Left renal pelvis (tissue), 4 donors: Measurements from ENCODE around the gene STAP2. TPM values are rescaled to one million over a fixed set of nuclear protein-coding genes. Genes with fewer than 3 reads are reported as not detected.
"Not testable (repeated sequence)": the region's sequence is repeated elsewhere in the genome, so short reads cannot be mapped to it uniquely, and the experiment has no call there.

Experiments
- DNase-seq, 4 donors: peaks; one replicate each; pipeline ENCODE4 v3.0.0-alpha.2; 2013; ENCODE audit warnings: low read depth in 4 of 4, low spot score in 3 of 4
- polyA plus RNA-seq, 4 donors: library from polyadenylated mRNA; unstranded; fragments of 120-200 nt; gene quantifications; one replicate each; pipeline ENCODE4 v1.2.1, GENCODE V29; 2013; ENCODE audit not compliant: insufficient read length in 4 of 4

The STAP2 gene
- polyA plus RNA-seq, 4 donors, result 12.5 to 40.1 (median 18.0) TPM

DNA sequence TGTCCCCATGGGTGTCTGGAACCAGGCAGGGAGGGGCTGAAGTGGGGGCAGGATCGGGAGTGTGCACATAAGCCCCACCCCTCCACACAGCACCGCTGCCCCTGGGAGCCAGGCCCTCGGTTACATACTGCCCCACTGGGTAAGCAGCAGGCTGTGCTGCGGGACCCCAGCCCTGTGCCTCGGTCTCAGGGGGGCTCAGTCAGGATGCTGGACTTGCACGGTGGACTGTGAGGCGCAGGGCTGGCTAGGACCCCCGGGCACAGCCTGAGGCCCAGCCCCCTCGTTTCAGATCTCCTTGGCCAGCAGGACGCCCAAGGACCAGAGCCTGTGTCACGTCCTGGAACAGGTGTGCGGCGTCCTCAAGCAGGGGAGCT is 21.0 kb upstream of the STAP2 start:
- DNase-seq, result no peak

DNA sequence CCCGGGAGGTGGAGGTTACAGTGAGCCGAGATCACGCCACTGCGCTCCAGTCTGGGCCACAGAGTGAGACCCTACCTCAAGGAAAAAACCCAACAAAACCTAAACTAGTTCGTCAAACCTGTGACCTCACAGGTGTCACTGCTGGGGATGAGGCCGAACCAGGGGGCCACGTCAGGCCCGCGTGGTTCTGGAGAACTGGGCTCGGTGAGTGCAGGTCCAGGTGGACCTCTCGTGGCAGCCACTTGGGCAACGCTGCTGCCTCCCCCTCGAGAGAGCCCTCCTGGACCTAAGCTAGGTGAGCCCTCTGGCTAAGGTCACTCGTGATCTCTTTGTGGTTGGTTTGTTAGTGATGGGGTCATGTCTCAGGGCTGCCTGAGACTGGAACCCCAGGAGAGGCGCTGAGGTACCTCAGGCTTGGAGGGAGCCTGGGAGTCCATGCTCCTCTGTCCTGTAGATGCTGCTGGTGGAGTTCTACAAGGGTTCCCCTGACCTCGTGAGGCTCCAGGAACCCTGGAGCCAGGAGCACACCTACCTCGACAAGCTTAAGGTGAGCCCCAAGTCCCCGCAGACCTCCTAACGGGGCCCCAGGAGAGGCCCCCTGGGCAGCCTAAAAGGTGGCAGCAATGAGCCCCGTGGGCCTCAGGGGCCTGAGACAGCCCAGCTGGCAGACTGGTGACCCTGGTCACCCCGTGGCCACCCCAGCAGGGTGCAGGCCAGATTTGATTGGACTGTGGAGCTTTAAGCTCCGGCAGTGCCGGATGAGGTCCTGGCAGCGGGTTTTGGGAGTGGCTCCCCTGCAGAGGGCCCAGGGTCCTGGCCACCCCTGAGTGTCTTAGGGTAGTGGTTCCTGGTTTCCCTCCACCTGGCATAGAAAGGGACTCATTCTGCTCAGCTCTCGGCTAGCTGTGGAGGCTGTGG is 20.3 kb upstream of the STAP2 start:
- DNase-seq, result no peak

DNA sequence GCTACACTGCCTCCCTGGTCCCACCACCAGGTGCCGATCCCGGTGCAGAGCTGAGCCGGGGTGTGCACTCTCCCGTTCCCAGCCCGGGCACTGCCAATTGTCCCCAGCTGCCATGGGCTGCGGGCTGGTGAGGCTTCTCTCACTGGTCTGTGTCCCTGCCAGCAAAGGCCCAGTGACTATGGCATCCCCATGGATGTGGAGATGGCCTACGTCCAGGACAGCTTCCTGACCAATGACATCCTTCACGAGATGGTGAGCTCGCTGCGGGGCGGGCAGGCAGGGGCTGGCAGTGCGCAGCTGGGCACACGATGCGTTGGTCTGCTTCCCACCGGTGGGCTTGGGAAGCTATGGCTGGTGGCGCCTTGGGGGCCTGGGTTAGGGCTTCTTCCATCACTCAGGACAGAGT is 19.3 kb upstream of the STAP2 start:
- DNase-seq, result no peak

DNA sequence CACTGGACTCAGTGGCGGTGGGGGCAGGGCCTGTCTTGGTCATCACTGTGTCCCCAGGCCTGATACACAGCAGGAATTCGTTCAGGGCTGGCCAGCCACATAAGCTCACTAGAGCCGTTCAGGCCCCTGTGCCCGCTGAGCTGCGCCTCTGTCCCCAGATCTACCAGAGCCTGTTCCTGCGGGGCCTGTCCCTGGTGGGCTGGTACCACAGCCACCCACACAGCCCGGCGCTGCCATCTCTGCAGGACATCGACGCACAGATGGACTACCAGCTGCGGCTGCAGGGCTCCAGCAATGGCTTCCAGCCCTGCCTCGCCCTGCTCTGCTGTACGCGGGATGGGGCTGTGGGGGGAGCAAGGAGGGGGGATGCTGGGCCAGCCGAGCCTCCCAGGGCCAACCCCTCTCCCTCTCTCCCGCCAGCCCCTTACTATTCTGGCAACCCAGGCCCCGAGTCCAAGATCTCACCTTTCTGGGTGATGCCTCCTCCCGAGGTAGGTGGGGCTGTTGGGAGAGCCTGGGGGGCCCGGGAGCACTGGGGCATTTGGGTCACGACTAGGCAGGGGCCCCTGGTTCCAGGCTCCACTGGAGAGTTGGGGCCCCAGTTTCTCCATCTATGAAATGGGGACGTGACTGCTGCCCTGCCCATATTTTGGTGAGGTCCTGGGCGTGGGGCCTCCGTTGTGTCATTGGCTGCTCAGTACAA is 18.6 kb upstream of the STAP2 start:
- DNase-seq, result no peak

DNA sequence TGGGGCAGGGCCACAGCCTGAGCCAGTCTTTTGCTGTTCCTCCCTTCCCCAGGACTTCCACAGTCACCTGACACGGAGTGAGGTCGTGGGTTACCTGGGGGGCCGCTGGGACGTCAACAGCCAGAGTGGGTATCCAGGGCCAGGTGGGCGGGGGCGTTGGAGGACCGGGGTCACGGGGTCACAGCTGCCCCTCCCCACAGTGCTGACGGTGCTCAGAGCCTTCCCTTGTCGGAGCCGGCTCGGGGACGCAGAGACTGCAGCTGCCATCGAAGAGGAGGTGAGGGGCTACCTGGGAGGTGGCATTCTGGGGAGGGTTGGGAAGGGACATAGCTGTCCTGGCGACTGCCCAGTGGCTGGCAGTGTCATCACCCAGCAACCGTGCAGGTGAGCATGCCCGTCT is 16.3 kb upstream of the STAP2 start:
- no peak for DNase-seq

DNA sequence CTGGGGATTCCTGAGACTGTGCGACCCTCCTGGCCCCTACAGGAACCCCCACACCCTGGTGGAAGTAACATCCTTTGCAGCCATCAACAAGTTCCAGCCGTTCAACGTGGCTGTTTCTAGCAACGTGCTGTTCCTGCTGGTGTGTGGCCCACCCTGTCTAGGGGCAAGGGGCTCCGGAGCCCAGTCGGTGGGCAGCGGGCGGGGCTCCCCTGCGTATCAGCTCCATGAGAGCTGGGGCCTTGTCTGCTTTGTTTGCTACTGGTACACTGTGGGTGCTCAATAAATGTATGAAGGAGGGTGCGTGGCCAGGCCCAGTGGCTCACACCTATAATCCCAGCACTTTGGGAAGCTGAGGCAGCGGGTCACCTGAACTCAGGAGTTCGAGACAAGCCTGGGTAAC is 15.7 kb upstream of the STAP2 start:
- DNase-seq, result no peak

DNA sequence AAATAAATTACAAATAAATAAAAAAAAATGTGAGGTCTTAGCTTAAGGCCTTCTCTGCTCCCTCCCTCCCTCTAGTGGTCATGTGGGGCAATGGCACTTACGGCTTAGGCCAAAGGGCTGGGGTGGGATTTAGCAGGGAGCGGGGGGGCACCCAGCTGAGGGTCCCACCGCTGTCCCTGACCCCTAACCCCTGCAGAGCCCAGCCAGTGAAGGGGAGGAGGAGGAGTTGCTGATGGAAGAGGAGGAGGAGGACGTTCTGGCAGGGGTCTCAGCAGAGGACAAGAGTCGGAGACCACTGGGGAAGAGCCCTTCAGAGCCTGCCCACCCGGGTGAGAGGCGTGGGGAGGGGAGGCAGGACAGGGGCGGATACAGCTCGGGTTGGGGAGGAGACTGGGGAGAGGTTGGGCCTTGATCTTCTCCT is 14.1 kb upstream of the STAP2 start:
- no peak for DNase-seq

DNA sequence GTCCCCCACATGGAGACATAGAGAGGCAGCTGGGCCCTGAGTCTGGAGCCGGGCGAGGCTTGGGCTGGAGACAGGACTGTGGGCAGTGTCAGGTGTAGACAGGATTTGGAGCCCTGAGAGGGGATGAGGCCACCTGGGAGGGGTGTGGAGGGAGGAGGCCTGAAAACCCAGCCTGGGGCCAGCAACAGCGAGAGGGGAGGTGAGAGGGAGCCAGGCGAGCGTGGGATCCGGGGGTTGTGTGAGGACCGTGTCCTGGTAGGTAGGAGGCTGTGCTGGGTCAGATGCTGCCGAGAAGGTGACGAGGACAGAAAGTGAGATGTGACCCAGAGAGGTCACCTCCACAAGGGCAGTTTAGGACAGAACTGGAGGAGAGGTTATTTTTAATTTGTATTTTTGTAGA is 12.1 kb upstream of the STAP2 start:
- DNase-seq, result no peak

DNA sequence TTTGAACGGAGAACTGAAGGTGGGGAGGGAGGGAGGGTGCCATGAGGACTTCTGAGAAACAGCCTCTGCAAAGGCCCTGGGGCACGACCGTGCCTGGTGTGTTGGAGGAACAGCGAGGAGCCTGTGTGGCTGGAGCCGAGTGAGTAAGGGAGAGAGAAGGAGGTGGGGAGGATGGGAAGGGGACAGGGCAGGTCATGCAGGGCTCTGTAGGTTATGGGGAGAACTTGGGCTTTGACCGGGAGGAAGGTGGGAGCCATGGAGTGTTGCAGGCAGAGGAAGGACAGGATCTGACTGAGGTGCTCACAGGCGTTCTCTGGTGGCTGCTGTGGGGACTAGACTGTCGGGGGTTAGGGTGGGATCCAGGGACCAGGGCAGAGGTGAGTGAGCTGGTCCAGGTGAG is 11.5 kb upstream of the STAP2 start:
- no peak for DNase-seq

DNA sequence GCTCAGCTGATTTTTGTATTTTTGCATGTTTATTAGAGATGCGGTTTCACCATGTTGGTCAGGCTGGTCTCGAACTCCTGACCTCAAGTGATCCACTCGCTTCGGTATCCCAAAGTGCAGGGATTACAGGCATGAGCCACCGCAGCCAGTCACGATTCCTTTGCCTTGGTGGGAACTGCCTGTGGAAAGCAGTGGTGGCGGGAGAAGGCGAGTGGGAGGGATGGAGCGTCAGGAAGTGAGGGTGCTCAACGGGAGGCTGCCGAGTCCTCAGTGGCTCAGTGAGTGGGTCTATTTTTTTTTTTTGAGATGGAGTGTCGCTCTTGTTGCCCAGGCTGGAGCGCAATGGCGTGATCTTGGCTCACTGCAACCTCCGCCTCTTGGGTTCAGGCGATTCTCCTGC is 10.6 kb upstream of the STAP2 start:
- not testable (repeated sequence) for DNase-seq

DNA sequence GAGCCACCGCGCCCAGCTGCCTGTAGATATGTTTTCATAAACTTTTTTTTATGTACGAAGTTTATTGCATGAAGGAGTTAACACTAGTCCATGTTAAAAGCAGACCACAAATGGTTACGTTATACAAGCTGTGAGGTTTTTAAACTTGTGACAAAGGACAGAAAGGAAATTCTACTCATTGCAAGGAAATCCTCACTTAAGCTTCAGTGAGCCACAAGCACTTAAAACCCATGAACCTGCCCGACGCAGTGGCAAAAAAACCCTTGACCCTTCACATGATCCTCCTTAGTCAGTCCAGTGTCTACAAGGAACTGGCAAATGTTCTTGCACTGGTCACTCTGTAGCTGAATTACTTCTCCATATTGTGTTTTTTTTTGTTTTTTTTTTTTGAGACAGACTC is 8.9 kb upstream of the STAP2 start:
- no peak for DNase-seq

DNA sequence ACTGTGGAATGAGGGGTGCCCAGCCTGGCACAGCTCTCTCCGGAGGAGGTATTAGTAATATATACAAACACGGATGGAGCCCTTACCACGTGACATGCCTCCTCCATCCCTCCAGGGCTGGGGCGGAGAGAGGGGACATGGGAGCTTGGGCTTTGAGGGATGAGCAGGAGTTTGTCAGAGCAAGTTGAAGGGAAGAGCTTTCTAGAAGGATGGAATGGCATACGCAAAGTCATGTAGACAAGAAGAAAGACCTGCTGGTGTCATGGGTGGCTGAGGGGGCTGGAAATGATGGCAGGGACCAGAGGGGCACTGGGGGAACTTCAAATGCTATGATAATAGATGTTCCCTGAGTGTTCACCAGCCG is 7.4 kb upstream of the STAP2 start:
- DNase-seq, result no peak

DNA sequence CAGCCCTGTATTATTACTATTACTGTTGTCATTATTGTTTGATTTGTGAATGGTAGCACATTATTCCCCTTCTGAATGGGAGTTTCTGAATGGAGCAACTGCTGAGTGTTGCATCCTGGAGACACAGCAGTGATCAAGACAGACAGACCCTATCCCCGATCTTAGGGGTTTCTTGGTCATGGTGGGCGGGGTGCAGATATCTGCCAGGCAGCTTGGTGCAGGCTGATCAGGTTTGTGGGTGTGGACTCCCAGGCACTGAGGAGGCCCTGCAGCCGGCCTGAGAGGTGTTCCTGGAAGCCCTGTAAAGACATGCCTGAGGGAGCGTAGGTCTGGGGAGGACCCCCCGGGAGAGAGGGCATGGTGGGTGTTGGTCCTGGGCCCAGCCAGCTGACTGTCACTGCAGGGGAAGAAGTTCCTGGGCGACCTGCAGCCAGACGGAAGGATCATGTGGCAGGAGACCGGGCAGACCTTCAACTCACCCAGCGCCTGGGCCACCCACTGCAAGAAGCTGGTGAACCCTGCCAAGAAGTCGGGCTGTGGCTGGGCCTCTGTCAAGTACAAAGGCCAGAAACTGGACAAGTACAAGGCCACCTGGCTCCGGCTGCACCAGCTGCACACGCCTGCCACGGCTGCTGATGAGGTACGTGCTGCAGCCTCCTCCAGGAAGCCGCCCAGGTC is 6.9 kb upstream of the STAP2 start:
- DNase-seq, result no peak

DNA sequence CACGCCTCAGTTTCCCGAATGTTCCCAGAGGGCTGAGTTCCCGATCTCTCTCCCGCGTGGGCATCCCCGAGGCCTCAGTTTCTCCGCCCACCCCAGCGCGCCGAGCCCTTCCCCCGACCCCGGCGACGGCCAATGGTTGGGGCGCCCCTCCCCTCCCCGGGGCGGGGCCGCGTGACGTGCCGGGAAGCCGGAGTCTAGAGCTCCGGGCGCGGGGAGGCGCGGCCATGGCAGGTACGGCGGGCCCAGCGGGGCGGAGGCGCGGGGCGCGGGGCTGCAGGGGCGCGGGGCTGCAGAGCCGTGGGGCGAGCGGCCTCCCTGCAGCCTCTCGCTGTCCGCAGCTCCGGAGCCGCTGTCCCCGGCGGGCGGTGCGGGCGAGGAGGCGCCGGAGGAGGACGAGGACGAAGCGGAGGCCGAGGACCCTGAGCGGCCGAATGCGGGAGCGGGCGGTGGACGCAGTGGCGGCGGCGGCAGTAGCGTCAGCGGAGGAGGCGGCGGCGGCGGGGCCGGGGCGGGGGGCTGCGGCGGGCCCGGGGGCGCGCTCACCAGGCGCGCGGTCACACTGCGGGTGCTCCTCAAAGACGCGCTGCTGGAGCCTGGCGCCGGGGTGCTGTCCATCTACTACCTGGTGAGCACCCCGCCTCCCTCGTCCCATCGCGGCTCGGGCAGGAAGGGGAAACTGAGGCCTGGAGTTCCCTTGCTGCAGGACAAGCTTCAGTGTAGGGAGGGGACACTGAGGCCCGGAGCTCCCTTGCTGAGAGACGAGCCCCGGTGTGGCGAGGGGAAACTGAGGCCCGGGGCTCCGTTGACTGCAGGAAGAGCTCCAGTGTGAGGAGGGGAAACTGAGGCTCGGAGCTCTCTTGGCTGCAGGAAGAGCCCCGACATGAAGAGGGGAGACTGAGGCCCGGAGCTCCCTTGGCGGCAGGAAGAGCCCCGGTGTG is 5.0 kb upstream of the STAP2 start, which contains the start of gene MPND:
MPND (plus strand) TSS at position 193 of the 938 bp plus-strand sequence; CDS start at position 225, 32 bp downstream.
- peak in 3 of 4 donors; percentile 79 to 82 (median 80) for DNase-seq

DNA sequence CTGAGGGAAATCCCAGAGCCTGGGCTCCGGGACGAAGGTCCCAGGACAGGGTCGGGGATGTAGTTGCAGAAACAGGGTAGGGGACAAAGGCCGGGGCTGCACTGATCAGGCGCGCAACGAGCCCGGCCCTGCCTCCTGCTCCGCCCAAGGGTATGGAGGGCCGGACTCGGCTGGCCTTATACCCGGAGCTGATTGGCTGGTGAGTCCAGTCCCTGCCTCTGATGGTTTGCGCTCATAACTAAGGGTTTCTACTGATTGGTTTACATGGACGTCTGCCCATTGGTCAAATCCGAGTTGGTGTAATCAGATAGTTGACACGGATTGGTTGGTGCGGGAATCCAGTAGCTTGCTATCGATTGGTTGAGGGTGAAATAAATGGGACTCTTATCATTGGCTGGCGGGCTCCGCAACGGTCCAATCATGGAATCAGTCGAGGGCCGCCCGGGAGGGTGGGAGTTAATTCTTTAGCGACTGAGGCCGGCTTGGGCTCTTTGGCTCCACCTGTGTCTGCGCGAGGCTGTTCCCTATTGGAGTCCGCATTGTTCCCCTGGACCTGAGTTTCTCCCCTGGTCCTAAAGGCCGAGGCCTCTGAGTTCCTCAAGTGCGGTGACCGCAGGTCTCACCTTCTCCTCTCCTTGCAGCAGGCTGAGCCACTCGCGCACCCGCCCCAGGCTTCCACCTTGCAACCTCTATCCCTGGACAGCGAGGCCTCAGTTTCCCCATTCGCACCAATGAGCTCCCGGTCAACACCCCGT is 4.2 kb upstream of the STAP2 start:
- peak; percentile 99 to 100 (median 100) for DNase-seq

DNA sequence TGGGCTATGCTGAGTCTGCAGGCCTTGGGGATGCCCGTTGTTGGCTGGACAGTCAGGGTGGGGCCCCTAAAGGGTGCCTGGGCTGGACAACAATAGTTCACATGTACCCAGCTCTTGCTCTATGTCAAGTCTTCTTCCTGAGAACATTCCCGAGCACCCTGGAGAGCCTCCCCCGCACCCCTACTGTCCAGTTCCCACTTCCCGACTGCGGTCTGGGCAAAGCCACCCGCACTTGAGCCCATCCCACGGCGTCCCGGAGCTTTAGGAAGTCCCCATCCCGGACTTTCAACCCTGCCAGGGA is 3.6 kb upstream of the STAP2 start:
- no peak for DNase-seq

DNA sequence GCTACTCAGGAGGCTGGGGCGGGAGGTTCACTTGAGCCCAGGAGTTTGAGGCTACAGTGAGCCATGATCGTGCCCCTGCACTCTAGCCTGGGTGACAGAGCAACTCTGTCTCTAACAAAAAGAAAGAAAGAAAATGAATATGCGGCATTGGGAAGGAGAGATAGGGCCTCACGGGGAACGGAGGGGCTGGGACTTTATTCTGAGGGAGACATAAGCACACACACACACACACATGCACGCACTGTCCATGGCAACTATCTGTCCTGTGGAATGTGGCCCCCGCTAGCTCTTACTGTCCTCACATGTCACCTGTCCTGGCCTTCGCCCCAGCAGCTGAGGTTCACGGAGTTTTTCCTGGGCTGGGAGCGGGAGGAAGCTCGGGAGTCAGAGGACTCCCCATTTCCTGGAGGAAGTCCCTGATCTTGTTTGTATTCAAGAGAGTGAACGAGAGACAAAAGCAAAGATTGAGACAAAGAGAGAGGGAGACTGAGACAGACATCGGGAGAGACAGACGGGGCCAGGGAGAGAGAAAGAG is 654 bp downstream of the STAP2 start:
- DNase-seq, result no peak

DNA sequence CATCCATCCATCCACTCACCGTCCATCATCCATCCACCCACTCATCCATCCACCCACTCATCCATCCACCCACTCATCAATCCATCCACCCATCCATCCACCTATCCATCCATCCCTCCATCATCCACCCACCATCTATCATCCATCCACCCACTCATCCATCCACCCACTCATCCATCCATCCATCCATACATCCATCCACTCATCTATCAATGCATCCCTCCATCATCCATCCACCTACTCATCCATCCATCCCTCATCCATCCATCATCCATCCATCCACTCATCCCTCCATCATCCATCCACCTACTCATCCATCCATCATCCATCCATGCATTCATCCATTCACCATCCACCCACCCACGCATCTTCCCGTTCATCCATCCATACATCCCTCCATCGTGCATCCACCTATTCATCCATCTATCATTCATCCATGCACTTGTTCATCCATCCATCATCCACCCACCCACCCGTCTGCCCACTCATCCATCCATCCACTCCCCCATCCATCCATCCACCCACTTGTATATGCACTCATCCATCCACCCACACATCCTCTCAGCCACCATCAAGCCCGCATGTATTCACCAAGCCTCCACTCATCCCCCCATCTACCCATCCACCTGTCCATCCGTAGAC is 3.6 kb downstream of the STAP2 start:
- DNase-seq, result no peak

DNA sequence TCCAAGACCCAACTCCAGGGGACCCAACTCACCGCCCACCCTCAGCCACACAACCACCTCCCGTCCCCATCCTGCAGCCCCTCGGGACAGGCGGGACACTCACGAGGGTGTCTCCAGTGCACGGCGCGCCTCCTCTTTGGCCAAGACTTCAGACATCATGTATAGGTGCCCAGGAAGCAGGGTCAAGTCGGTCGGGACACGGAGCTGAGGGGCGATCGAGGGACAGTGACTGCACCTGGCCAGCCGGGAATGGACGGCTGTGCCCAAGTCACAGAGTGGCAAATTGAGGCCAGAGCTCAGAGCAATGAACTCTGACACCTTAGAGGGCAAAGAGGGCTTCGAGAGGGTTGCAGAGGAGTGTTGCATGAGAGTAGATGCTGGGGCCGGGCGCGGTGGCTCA is 8.8 kb downstream of the STAP2 start:
- DNase-seq, result no peak
